SK-N-SH treated with all-trans-retinoic acid at 6 μM for 48 hours (cell line): ENCODE data around the gene GNA12.

ENCODE experiments used
- BACH2 ChIP-seq: fragments of 250-450 bp; sonication (Bioruptor Pico); IDR thresholded peaks from 2 replicates; pipeline ENCODE4 v1.9.0; 2021; ENCODE audit warnings: mild to moderate bottlenecking, borderline replicate concordance
- CSDC2 ChIP-seq: fragments of 250-450 bp; sonication (Bioruptor Pico); IDR thresholded peaks from 2 replicates; pipeline ENCODE4 v1.5.0; 2020; ENCODE audit warnings: mild to moderate bottlenecking, moderate library complexity
- RARB ChIP-seq: fragments of 250-450 bp; sonication (Bioruptor Pico); IDR thresholded peaks from 2 replicates; pipeline ENCODE4 v1.8.0; 2021; ENCODE audit warnings: mild to moderate bottlenecking, moderate library complexity
- SNAI2 ChIP-seq: fragments of 250-450 bp; sonication (Bioruptor Pico); IDR thresholded peaks from 2 replicates; pipeline ENCODE4 v1.5.0; 2020; ENCODE audit warnings: mild to moderate bottlenecking, moderate library complexity
- TOX ChIP-seq: fragments of 250-450 bp; sonication (Bioruptor Pico); IDR thresholded peaks from 2 replicates; pipeline ENCODE4 v1.8.0; 2021; ENCODE audit warnings: mild to moderate bottlenecking, moderate library complexity, borderline replicate concordance
- ZC3H10 ChIP-seq: fragments of 250-450 bp; sonication (Bioruptor Pico); IDR thresholded peaks from 2 replicates; pipeline ENCODE4 v1.5.1; 2021; ENCODE audit warnings: mild to moderate bottlenecking, moderate library complexity
- ZNF565 ChIP-seq: fragments of 450-650 bp; formaldehyde crosslinking; conservative IDR thresholded peaks from 2 replicates; pipeline ENCODE4 v1.5.0; 2020; ENCODE audit warnings: low read depth, mild to moderate bottlenecking, moderate library complexity
- ZNF70 ChIP-seq: fragments of 450-650 bp; formaldehyde crosslinking; IDR thresholded peaks from 2 replicates; pipeline ENCODE4 v1.5.0; 2020; ENCODE audit warnings: mild to moderate bottlenecking, moderate library complexity
- TF ChIP-seq, protein P1 (sequence below): fragments of 250-450 bp; sonication (Bioruptor Pico); IDR thresholded peaks from 2 replicates; pipeline ENCODE4 v1.5.1; 2020; ENCODE audit warnings: low read depth, mild to moderate bottlenecking, moderate library complexity
- TF ChIP-seq, protein P2 (sequence below): fragments of 250-450 bp; sonication (Bioruptor Pico); IDR thresholded peaks from 2 replicates; pipeline ENCODE4 v1.8.0; 2020; ENCODE audit warnings: mild to moderate bottlenecking, moderate library complexity, borderline replicate concordance
- TF ChIP-seq, protein P3 (sequence below): fragments of 250-450 bp; sonication (Bioruptor Pico); IDR thresholded peaks from 2 replicates; pipeline ENCODE4 v1.5.1; 2021; ENCODE audit warnings: mild to moderate bottlenecking, moderate library complexity
- TF ChIP-seq, protein P4 (sequence below): fragments of 250-450 bp; sonication (Bioruptor Pico); IDR thresholded peaks from 2 replicates; pipeline ENCODE4 v1.5.0; 2020; ENCODE audit warnings: mild to moderate bottlenecking, moderate library complexity

DNA sequence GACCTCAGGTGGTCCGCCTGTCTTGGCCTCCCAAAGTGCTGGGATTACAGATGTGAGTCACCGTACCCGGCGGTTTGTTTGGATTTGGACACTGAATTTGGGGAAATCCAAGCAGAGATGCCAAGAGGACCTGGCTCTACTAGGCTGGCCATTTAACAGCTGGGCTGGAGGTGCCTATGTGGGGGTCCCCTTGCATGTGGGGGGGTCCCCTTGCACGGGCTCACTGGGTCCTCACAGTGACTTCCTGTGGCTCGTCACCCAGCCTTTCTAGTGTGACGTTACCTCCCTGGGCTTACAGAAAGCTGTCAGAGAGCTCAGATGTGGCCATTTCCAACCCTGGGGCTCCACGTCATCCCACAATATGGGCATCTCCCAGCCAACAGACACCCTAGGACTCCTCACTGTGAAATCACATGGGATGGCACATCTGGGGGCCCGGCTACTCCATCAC is 49.3 kb upstream of the GNA12 start:
- TF ChIP-seq BACH2 (CRISPR knock-in tag) (no peak), CSDC2 (no peak), RARB (no peak), ZNF70 (CRISPR knock-in tag) (no peak), SNAI2 (CRISPR knock-in tag) (no peak), ZNF565 (CRISPR knock-in tag) (no peak), TOX (CRISPR knock-in tag) (no peak), ZC3H10 (CRISPR knock-in tag) (no peak)
- TF ChIP-seq, protein P1, sequence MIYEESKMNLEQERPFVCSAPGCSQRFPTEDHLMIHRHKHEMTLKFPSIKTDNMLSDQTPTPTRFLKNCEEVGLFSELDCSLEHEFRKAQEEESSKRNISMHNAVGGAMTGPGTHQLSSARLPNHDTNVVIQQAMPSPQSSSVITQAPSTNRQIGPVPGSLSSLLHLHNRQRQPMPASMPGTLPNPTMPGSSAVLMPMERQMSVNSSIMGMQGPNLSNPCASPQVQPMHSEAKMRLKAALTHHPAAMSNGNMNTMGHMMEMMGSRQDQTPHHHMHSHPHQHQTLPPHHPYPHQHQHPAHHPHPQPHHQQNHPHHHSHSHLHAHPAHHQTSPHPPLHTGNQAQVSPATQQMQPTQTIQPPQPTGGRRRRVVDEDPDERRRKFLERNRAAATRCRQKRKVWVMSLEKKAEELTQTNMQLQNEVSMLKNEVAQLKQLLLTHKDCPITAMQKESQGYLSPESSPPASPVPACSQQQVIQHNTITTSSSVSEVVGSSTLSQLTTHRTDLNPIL (CRISPR knock-in tag) = no peak
- TF ChIP-seq, protein P2, sequence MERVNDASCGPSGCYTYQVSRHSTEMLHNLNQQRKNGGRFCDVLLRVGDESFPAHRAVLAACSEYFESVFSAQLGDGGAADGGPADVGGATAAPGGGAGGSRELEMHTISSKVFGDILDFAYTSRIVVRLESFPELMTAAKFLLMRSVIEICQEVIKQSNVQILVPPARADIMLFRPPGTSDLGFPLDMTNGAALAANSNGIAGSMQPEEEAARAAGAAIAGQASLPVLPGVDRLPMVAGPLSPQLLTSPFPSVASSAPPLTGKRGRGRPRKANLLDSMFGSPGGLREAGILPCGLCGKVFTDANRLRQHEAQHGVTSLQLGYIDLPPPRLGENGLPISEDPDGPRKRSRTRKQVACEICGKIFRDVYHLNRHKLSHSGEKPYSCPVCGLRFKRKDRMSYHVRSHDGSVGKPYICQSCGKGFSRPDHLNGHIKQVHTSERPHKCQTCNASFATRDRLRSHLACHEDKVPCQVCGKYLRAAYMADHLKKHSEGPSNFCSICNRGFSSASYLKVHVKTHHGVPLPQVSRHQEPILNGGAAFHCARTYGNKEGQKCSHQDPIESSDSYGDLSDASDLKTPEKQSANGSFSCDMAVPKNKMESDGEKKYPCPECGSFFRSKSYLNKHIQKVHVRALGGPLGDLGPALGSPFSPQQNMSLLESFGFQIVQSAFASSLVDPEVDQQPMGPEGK (CRISPR knock-in tag) = no peak
- TF ChIP-seq, protein P3, sequence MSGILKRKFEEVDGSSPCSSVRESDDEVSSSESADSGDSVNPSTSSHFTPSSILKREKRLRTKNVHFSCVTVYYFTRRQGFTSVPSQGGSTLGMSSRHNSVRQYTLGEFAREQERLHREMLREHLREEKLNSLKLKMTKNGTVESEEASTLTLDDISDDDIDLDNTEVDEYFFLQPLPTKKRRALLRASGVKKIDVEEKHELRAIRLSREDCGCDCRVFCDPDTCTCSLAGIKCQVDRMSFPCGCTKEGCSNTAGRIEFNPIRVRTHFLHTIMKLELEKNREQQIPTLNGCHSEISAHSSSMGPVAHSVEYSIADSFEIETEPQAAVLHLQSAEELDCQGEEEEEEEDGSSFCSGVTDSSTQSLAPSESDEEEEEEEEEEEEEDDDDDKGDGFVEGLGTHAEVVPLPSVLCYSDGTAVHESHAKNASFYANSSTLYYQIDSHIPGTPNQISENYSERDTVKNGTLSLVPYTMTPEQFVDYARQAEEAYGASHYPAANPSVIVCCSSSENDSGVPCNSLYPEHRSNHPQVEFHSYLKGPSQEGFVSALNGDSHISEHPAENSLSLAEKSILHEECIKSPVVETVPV (CRISPR knock-in tag) = no peak
- TF ChIP-seq, protein P4, sequence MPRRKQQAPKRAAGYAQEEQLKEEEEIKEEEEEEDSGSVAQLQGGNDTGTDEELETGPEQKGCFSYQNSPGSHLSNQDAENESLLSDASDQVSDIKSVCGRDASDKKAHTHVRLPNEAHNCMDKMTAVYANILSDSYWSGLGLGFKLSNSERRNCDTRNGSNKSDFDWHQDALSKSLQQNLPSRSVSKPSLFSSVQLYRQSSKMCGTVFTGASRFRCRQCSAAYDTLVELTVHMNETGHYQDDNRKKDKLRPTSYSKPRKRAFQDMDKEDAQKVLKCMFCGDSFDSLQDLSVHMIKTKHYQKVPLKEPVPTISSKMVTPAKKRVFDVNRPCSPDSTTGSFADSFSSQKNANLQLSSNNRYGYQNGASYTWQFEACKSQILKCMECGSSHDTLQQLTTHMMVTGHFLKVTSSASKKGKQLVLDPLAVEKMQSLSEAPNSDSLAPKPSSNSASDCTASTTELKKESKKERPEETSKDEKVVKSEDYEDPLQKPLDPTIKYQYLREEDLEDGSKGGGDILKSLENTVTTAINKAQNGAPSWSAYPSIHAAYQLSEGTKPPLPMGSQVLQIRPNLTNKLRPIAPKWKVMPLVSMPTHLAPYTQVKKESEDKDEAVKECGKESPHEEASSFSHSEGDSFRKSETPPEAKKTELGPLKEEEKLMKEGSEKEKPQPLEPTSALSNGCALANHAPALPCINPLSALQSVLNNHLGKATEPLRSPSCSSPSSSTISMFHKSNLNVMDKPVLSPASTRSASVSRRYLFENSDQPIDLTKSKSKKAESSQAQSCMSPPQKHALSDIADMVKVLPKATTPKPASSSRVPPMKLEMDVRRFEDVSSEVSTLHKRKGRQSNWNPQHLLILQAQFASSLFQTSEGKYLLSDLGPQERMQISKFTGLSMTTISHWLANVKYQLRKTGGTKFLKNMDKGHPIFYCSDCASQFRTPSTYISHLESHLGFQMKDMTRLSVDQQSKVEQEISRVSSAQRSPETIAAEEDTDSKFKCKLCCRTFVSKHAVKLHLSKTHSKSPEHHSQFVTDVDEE = no peak
